Transverse colon (tissue), 4 donors: ENCODE results near the gene FFAR3.

Experiments used
- CTCF ChIP-seq, 5 experiments: fragments of 200-600 bp in 3 of 5; fragments of 450-650 bp in 2 of 5; sonication (generic) in 3 of 5; IDR thresholded peaks; 1 replicate in 2 of 5; 2 replicates in 3 of 5; pipeline ENCODE4 v1.5.1; 2016 to 2017; ENCODE audit warnings: antibody characterized with exemption in 5 of 5, inconsistent platforms in 3 of 5, mild to moderate bottlenecking in 2 of 5, moderate library complexity in 1 of 5
- EP300 ChIP-seq: sonication (generic); formaldehyde crosslinking; IDR thresholded peaks from one replicate; pipeline ENCODE4 v1.6.1; 2017; ENCODE audit warnings: antibody characterized with exemption, low read depth
- POLR2A ChIP-seq: fragments of 450-650 bp; IDR thresholded peaks from one replicate; pipeline ENCODE4 v1.6.1; 2016; ENCODE audit warnings: antibody characterized with exemption, mild to moderate bottlenecking, moderate library complexity
- POLR2AphosphoS5 ChIP-seq, 3 donors: sonication (generic); formaldehyde crosslinking; IDR thresholded peaks; one replicate each; pipeline ENCODE4 v1.6.1; 2016; ENCODE audit warnings: antibody characterized with exemption in 3 of 3

GRCh38 chr19:35331551-35332214 is 26.6 kb upstream of the FFAR3 start:
- TF ChIP-seq POLR2A (no peak), CTCF (IDR thresholded peaks at IDR 0.05) (no peak), EP300 (no peak), POLR2AphosphoS5 (IDR thresholded peaks at IDR 0.05) (no peak)
